Brain pericyte (primary cell): ENCODE data around the gene LIMS1.
"Not testable (repeated sequence)": the region's sequence is repeated elsewhere in the genome, so short reads cannot be mapped to it uniquely, and the experiment has no call there.

ENCODE experiments used
- DNase-seq: peaks from one replicate; pipeline ENCODE4 v3.0.0-alpha.2; 2012; ENCODE audit warnings: low read depth, low spot score

LIMS1 gene, protein sequence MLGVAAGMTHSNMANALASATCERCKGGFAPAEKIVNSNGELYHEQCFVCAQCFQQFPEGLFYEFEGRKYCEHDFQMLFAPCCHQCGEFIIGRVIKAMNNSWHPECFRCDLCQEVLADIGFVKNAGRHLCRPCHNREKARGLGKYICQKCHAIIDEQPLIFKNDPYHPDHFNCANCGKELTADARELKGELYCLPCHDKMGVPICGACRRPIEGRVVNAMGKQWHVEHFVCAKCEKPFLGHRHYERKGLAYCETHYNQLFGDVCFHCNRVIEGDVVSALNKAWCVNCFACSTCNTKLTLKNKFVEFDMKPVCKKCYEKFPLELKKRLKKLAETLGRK

GRCh38 chr2:108533832-108534583 lies at the start of gene LIMS1:
TSS of gene LIMS1 (plus strand) at chr2:108534470. CDS start at chr2:108534563, 93 bp downstream.
- DNase-seq: peak; percentile 75

DNA sequence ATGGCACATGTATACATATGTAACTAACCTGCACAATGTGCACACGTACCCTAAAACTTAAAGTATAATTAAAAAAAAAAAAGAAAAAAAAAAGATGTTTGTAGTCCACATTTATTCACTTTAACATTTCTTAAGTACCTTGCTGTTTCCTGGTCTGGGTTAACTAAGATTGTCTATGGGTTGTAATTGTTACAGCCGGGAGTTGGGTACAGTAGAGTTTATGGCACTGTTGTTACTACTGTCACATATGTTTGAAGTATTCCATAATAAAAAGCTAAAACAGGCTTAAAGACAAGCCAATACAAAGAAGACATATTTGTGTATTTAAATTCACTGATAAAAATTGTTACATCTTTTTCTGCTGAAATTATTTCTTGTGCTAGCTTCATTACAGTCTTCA lies 49.0 kb upstream of the LIMS1 start:
- DNase-seq: no peak

- DNase-seq: no peak
These were observed 43.7 kb upstream of the LIMS1 start for GRCh38 chr2:108490506-108491122.

GRCh38 chr2:108491848-108492247 lies 42.4 kb upstream of the LIMS1 start:
- DNase-seq: no peak

DNA sequence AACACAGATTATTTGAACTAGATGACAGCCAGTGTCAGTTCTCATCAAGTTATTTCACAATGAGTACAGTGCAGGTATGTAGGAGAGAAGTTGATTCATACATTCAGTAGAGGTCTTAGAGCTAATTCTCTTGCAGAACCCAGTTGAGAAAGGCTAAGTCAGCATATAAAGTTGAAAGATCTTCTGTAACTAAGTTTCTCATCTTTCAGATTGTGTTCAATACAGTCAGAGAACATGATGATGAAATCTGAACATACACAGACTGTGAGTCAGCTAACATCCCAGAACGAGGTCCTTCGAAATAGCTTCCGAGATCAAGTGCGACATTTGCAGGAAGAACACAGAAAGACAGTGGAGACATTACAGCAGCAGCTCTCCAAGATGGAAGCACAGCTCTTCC lies 41.9 kb upstream of the LIMS1 start:
- peak; percentile 65 for DNase-seq

- DNase-seq: not testable (repeated sequence)
These were observed 38.1 kb upstream of the LIMS1 start for GRCh38 chr2:108496167-108496566.

- DNase-seq: not testable (repeated sequence)
These were observed 26.6 kb upstream of the LIMS1 start for GRCh38 chr2:108507620-108508019.

- DNase-seq: not testable (repeated sequence)
These were observed 21.8 kb upstream of the LIMS1 start for GRCh38 chr2:108512431-108512830.

- DNase-seq: not testable (repeated sequence)
These were observed 19.8 kb upstream of the LIMS1 start for GRCh38 chr2:108514478-108514877.

DNA sequence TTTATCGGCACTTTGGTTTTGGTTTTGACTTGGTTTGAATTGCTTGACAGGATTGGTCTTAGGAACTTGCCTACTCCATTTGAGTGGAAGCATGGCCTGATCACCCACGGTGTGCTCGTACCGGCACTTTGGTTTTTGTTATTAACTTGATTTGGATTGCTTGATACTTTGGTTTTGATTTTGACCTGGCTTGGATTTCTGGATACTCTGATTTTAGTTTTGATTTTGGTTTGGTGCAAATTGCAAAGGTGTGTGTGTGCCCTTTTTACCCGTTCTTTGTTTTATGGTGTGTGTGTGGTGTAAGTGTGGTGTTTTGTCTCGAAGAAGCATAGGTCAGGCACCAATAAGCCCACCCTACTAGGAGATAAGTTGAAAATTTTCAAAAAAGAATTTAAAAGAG lies 9.6 kb upstream of the LIMS1 start:
- DNase-seq: not testable (repeated sequence)

GRCh38 chr2:108525258-108525657 lies 9.0 kb upstream of the LIMS1 start:
- DNase-seq: not testable (repeated sequence)

- no peak for DNase-seq
These were observed 2.6 kb upstream of the LIMS1 start for GRCh38 chr2:108531674-108532055.

- no peak for DNase-seq
These were observed 500 bp downstream of the LIMS1 start for GRCh38 chr2:108534584-108535356.

DNA sequence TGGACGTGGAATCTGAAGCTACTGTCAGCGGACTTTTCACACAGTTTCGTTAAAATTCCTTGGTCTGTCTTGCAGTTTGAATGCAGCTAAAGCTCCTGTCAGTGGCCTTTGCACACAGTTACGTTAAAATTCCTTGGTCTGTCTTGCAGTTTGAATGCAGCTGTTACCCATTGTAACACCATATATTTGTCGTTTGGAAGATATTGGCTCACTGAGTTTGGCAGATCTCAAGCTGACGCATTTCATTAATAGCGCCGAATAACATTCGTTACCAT lies 1.0 kb downstream of the LIMS1 start:
- no peak for DNase-seq

DNA sequence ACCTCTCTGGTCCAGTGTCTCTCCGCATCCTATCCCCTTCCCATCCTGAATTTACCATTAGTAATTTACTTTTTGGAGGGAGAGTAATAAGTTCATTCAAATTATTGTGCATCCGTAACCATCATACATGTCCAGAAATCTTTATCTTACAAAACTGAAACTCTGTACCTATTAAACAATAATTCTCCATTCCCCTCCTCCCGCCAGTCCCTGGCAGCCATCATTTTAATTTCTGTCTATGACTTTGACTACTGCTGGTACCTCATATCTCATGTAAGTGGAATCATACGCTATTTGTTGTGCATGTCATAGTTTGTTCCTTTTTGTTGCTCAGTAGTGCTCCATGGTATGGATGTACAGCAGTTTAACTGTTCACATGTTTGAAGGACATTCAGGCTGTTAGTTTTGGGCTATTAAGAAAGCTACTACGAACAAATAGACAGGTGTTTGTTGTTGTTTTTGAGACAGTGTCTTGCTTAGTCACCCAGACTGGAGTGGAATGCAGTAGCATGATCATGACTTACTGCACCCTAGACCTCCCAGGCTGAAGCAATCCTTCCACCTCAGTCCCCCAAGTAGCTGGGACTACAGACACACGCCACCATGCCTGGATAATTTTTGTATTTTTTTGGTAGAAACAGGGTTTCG lies 2.0 kb downstream of the LIMS1 start:
- DNase-seq: no peak

DNA sequence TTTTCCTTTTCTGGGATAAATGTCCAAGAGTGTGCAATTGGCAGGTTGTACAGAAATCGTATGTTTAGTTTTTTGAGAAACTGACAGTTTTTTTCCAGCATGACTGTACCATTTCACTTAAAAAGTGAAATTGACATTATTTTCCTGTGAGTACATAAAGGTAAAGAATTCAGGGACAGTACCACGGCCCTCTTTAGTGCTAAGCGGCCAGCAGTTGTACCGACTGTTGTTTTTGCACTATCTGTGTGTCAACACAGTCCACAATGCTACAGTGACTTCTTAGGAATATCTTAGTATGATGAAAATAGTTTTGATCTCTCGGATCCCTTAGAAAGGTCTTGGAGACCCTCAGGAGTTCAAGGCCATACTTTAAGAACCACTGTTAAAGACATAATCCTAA lies 2.6 kb downstream of the LIMS1 start:
- no peak for DNase-seq

DNA sequence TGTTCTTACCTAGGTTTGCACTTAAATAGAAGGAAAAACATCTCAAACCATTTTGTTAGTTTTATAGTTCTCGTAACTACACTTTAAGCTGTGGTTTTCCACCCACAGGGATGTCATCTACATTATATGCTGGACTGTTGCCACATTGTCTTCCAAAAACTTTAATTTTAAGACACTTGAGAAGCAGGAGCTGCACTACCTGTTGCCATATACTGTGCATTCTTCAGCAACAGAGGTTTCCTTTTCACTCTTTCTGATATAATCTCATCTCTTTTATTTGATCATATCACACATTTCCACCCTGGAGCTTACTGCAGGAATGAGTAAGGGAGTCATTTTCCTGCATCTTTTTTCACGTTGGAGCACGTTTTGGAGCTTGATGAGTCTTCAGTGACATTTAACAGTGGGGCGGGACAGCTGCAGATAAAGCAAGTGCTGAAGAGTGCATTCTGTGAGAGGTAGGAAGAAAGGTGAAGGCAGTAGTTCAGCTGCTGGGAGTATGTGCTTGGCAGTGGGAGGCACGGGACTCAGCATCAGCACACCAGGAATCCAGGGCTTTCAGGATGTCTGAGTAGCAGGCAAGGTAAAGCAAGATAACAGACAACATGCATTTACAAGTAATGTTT lies 3.8 kb downstream of the LIMS1 start:
- DNase-seq: no peak

GRCh38 chr2:108541451-108541850 lies 7.2 kb downstream of the LIMS1 start:
- DNase-seq: no peak

- no peak for DNase-seq
These were observed 7.8 kb downstream of the LIMS1 start for GRCh38 chr2:108542071-108542470.

DNA sequence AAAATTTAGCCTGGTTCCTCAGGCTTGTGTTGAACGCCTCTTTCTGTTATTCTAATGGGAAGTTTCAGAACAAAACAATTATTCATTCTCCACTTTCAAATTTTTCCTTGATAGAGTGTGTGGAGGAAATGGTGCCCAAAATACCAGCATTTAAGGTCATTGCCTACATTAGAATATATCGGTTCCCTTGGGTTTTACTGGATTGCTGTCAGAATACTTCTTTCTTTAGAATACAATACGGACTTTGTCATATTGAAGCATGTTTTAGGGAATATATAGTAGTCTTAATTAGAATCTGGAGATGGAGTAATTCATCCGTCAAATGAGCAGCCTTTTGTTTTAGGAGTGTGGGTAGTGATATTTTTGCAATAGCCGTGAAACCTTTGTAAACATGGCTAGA lies 13.3 kb downstream of the LIMS1 start:
- DNase-seq: no peak
